Osteocyte (in vitro differentiated cells): ENCODE results near the gene RHBDD2. TPM values are rescaled to one million over a fixed set of nuclear protein-coding genes. Genes with fewer than 3 reads are reported as not detected.
A peak's percentile ranks its signal among the peaks of the same experiment; 100 is the strongest.

ENCODE experiments used
- DNase-seq: peaks from one replicate; pipeline ENCODE4 v3.0.0; 2021; ENCODE audit warnings: mixed read lengths; ENCODE audit not compliant: unreplicated experiment; ENCODE audit errors: extremely low spot score
- H3K27ac Mint-ChIP-seq: one replicate; pipeline ENCODE4 v1.8.0; 2021; ENCODE audit warnings: mild to moderate bottlenecking, mixed read lengths; ENCODE audit not compliant: unreplicated experiment
- H3K27me3 Mint-ChIP-seq: one replicate; pipeline ENCODE4 v1.8.0; 2021; ENCODE audit warnings: mixed read lengths; ENCODE audit not compliant: unreplicated experiment
- H3K36me3 Mint-ChIP-seq: one replicate; pipeline ENCODE4 v1.8.0; 2021; ENCODE audit warnings: mixed read lengths; ENCODE audit not compliant: unreplicated experiment
- H3K4me1 Mint-ChIP-seq: one replicate; pipeline ENCODE4 v1.8.0; 2021; ENCODE audit warnings: mixed read lengths; ENCODE audit not compliant: unreplicated experiment
- H3K4me3 Mint-ChIP-seq: one replicate; pipeline ENCODE4 v1.8.0; 2021; ENCODE audit warnings: mild to moderate bottlenecking, moderate library complexity, mixed read lengths; ENCODE audit not compliant: unreplicated experiment
- H3K9me3 Mint-ChIP-seq: one replicate; pipeline ENCODE4 v1.8.0; 2021; ENCODE audit warnings: mixed read lengths; ENCODE audit not compliant: unreplicated experiment
- total RNA-seq: library from RNA; stranded (reverse); gene quantifications from 2 replicates; pipeline ENCODE4 v1.2.1, GENCODE V29; 2021
- TF ChIP-seq, protein P1 (sequence below): fragments of 200-600 bp; sonication (generic); IDR thresholded peaks from 2 replicates; pipeline ENCODE4 v1.5.0; 2021; ENCODE audit warnings: antibody characterized with exemption, mild to moderate bottlenecking, moderate library complexity

The RHBDD2 gene
- total RNA-seq, 1 donor from 2014 or later: 44.8 TPM

DNA sequence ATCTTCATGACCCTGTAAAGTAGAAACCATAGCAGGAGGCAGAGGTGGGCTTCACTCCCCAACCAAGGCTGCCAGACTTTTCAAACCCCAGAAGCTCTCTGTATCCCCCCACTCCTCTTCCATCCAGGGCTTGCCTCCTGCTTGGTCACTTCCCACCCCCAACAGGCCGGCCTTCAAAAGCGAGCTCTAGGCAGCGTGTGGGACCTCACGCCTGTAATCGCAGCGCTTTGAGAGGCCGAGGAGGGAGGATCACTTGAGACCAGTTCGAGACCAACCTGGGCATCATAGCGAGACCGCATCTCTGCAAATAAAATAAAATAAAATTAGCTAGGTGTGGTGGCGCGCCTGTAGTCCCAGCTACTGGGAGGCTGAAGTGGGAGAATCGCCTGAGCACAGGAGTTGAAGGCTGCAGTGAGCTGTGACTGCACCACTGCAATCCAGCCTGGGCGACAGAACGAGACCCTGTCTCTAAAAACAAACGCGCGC, 35.4 kb downstream of the RHBDD2 start:
- Mint-ChIP-seq H3K9me3 (no peaks in the 10 kb centered on the region), H3K36me3 (peaks cover 3% of the 10 kb centered on the region), H3K4me1 (peaks cover 20% of the 10 kb centered on the region), H3K4me3 (peak overlapping the region; percentile 91), H3K27ac (peak overlapping the region; percentile 92), H3K27me3 (peaks cover 5% of the 10 kb centered on the region)
- DNase-seq: no peak
- TF ChIP-seq, protein P1, sequence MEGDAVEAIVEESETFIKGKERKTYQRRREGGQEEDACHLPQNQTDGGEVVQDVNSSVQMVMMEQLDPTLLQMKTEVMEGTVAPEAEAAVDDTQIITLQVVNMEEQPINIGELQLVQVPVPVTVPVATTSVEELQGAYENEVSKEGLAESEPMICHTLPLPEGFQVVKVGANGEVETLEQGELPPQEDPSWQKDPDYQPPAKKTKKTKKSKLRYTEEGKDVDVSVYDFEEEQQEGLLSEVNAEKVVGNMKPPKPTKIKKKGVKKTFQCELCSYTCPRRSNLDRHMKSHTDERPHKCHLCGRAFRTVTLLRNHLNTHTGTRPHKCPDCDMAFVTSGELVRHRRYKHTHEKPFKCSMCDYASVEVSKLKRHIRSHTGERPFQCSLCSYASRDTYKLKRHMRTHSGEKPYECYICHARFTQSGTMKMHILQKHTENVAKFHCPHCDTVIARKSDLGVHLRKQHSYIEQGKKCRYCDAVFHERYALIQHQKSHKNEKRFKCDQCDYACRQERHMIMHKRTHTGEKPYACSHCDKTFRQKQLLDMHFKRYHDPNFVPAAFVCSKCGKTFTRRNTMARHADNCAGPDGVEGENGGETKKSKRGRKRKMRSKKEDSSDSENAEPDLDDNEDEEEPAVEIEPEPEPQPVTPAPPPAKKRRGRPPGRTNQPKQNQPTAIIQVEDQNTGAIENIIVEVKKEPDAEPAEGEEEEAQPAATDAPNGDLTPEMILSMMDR: no peak

DNA sequence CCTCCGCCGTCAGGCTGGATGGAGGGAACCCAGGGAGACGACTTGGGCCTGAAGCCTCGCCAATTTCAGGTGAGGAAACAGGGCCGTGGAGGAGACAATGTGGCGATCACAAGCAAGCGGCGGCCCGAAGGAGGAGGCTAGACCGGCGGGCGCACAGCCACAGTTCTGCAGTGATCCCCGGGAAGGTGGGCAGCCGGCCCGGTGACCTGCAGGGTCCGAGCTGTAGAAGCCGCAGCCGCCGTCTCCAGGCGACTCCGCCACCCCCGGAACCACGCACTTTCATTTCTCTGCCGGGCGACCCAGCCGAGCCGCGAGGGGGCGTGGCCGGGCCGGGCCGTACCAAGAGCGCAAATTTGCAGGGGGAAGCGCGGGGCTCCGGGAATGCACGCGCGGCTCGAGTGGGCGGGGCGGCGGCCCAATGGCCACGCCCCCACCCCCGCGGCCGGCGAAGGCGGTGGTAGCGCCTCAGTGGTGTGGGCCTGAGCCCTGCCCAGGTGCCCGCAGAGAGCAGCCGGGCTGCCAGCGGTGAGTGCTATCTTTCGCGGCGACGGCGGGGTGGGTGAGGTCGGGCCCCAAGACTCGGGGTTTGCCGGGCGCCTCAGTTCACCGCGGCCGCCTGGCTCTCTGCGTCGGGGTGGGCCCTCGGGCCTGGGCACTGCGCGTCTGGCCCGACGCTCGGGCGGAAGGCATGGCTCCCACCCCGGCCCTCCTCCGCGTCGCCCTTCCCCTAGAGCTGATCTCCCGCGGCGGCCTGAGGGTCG, 36.0 kb downstream of the RHBDD2 start, which contains the start of gene POR:
Gene POR (plus strand): TSS at position 501 of the 761 bp plus-strand sequence. CDS start 38,847 bp downstream, outside the sequence.
- H3K27me3 Mint-ChIP-seq: no peaks in the 10 kb centered on the region
- peaks cover 23% of the 10 kb centered on the region for H3K4me1 Mint-ChIP-seq
- peak within 1 kb of the TSS; percentile 92 for H3K27ac Mint-ChIP-seq
- no peaks in the 10 kb centered on the region for H3K9me3 Mint-ChIP-seq
- TF ChIP-seq, protein P1: peak; percentile 29
- H3K36me3 Mint-ChIP-seq: peaks cover 3% of the 10 kb centered on the region
- peak within 1 kb of the TSS; percentile 91 for H3K4me3 Mint-ChIP-seq
- peak; percentile 98 for DNase-seq

DNA sequence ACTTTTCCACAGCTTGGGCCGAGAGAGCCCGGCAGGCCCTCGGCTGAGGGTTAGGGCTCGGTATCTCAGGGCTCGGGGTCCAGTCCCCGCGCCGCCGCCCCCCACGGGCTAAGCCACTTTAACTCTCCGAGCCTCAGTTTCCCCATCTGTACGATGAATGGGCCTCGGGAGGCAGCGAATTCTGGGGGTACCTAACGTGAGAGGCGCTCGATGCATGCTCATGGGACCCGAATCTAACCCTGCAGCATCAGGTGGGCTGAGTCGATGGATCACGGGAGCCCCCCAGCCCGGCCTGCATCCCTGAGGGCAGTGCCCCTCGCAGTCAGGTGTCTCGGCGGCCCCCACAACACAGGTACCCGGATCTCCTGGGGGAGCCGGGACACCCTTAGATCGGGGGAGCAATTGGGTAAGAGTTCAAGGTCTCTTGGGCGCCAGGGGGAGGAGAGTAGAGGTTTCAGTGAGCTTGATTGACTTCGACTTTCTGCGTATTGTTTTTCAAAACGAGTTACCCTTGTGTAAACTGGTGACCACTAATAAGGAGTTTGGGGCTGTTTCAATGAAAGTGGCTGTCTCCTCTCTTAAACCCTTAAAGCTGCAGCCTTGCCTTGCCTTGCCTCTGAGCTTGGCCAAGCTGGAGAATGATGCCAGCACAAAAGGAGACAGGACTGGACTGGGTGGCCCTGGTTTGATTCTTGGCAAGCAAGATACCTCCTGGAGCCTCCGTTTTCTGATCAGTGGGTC, 36.8 kb downstream of the RHBDD2 start:
- Mint-ChIP-seq H3K27ac (peak overlapping the region; percentile 54), H3K9me3 (no peaks in the 10 kb centered on the region), H3K4me3 (peak overlapping the region; percentile 91), H3K27me3 (no peaks in the 10 kb centered on the region), H3K36me3 (peaks cover 3% of the 10 kb centered on the region), H3K4me1 (peaks cover 27% of the 10 kb centered on the region)
- no peak for DNase-seq
- TF ChIP-seq, protein P1: no peak

DNA sequence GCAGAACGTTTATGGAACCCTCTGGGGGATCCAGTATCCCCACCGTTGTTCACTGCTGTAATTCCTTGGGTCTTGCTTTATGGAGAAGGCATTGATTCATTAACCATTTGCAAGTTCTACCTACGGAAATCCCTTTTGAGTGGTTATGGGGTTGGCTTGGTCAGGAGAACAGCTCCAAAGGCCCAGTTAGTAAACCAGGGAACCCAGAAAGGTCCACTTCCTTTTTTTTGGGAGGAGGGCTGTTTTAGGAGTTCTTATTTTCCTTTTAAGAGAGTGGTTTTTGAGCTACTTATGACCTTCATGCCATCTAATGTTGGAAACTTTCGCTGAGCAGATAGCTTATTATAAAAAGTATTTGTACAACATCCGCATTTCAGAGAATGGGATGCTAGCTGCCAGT, 37.4 kb downstream of the RHBDD2 start:
- peak overlapping the region; percentile 91 for H3K4me3 Mint-ChIP-seq
- H3K36me3 Mint-ChIP-seq: peaks cover 3% of the 10 kb centered on the region
- H3K27ac Mint-ChIP-seq: peak overlapping the region; percentile 54
- TF ChIP-seq, protein P1: no peak
- peaks cover 27% of the 10 kb centered on the region for H3K4me1 Mint-ChIP-seq
- no peaks in the 10 kb centered on the region for H3K27me3 Mint-ChIP-seq
- DNase-seq: no peak
- H3K9me3 Mint-ChIP-seq: no peaks in the 10 kb centered on the region
